ENCODE data around the gene FN3K.
A peak's percentile ranks its signal among the peaks of the same experiment; 100 is the strongest.

The FN3K gene

DNA sequence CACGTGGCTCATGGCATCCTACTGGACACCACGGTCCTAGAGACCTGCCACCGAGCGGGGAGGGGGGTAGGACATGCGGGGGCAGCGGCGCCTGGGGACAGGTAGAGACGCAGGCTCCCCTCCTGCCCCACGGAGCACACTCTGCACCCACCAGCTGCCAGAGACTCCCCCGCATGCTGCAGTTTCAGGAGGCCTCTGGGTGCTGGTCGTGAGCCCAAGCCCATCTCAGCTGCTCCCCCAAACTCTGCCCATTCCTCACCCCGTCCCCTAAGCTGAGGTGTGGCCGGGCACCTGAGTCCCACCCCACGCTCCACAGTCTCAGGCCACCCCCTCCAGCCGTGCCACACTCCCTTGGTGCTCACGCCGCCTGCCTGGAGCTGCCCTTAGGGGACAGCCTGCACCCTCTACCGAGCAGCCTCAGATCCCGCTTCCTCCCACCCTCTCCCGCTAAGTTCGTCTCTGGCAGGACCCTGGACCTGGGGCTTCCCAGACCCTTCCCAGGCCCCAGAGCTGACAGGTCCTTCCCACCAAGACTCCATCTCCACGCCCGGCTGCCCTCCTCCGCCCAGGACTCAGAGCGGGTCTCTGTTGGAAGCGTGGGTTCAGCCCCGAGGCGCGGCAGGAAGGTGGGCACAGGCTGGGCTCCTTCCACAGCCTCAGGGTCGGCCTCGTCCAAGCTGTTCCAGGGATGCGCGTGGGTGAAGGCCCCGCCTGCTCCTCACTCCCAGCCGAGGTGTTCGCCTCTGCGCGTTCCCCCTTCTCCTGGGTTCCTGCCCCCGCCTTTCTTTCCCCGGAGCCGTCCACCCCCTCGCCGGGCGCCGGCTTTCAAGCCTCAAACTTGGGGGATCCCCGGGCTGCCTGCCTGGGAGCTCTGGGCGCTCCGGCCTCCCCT is 38.3 kb upstream of the FN3K start:
- peak; percentile 56 for DNase-seq (ENCODE audit: extremely low spot score)
- TF ChIP-seq, protein P1, sequence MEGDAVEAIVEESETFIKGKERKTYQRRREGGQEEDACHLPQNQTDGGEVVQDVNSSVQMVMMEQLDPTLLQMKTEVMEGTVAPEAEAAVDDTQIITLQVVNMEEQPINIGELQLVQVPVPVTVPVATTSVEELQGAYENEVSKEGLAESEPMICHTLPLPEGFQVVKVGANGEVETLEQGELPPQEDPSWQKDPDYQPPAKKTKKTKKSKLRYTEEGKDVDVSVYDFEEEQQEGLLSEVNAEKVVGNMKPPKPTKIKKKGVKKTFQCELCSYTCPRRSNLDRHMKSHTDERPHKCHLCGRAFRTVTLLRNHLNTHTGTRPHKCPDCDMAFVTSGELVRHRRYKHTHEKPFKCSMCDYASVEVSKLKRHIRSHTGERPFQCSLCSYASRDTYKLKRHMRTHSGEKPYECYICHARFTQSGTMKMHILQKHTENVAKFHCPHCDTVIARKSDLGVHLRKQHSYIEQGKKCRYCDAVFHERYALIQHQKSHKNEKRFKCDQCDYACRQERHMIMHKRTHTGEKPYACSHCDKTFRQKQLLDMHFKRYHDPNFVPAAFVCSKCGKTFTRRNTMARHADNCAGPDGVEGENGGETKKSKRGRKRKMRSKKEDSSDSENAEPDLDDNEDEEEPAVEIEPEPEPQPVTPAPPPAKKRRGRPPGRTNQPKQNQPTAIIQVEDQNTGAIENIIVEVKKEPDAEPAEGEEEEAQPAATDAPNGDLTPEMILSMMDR (IDR thresholded peaks at IDR 0.05; ENCODE audit: control extremely low read depth, extremely low read depth, low read depth, missing control alignments), result no peak
- ChIA-PET POLR2A (interaction anchor here (1.6 kb wide), 1 partner anchor 18 kb away, joined by 7 read pairs; no protein-coding TSS in a partner anchor), CTCF (interaction anchor here (0.9 to 2.1 kb wide), 2 partner anchors 15 to 32 kb away, joined by 3 to 4 read pairs; no protein-coding TSS in a partner anchor)

DNA sequence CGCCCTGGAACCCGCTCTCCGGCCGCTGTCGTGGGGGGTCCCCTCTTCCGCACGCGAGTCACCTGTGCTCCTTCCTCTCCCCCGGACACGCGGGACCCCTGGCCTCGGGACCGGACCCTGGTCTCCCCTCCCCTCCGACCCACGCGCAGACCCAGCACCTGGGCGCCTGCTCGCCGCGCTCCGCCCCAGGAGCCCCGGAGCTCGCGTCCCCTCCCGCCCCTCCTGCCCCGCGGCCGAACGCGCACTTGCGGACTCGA is 37.7 kb upstream of the FN3K start:
- CTCF ChIA-PET, result interaction anchor here (0.9 to 2.1 kb wide), 2 partner anchors 14 to 31 kb away, joined by 3 to 4 read pairs; no protein-coding TSS in a partner anchor
- TF ChIP-seq, protein P1 (IDR thresholded peaks at IDR 0.05; ENCODE audit: control extremely low read depth, extremely low read depth, low read depth, missing control alignments), result no peak
- POLR2A ChIA-PET, result interaction anchor here (1.6 kb wide), 1 partner anchor 18 kb away, joined by 7 read pairs; no protein-coding TSS in a partner anchor
- DNase-seq (ENCODE audit: extremely low spot score), result no peak

DNA sequence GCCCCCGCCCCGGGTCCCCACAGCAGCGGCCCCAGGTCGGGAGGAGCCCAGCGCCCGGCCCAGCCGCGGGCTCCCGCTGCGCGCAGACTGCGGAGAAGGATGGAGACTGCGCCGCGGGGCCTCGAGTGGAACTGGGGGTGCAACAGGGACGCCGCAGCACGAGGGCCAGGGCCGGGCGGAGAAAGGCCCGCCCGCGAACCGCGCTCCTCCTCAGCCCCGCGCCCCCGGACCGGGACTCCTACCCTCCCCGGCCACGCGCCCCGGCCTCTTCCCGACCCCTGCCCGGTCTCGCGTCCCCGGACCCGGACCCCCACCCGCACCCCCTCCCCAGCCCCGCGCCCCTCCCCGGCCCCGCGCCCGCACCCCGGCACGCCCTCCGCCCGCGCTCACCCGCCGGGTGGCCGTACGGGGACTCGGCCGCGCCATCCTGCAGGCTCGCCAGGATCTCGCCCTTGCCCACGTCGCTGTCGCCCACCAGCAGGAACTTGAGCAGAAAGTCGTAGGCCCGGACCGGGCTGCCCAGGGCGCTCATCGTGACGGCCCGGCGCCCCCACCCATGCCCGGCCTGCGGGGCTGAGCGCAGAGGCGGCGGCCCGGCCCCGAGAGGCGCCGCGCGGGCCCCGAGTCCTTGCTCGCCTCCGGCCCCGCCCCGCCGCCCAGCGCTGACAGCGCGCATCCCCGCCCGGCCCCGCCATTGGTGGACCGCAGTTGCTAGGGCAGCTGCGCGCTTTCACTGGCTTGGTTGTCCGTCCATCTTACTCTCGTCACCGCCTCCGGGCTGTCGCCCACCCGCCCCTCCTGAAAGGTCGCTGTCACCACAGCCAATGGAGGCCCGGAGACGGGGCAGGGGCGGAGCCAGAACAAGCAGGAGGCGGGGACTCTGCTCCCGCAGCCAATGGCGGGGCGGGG is 37.1 kb upstream of the FN3K start, which contains the start of gene RAB40B:
Gene RAB40B (minus strand): TSS at position 634 of the 909 bp plus-strand sequence. CDS start 102 bp downstream, at position 532.
- peak; percentile 99 for DNase-seq (ENCODE audit: extremely low spot score)
- TF ChIP-seq, protein P1 (IDR thresholded peaks at IDR 0.05; ENCODE audit: control extremely low read depth, extremely low read depth, low read depth, missing control alignments), result no peak
- ChIA-PET CTCF (interaction anchor here (1.0 to 2.1 kb wide), 2 partner anchors 9 to 31 kb away, joined by 3 to 4 read pairs; no protein-coding TSS in a partner anchor), POLR2A (interaction anchor here (1.6 kb wide), 1 partner anchor 19 kb away, joined by 7 read pairs; no protein-coding TSS in a partner anchor)

DNA sequence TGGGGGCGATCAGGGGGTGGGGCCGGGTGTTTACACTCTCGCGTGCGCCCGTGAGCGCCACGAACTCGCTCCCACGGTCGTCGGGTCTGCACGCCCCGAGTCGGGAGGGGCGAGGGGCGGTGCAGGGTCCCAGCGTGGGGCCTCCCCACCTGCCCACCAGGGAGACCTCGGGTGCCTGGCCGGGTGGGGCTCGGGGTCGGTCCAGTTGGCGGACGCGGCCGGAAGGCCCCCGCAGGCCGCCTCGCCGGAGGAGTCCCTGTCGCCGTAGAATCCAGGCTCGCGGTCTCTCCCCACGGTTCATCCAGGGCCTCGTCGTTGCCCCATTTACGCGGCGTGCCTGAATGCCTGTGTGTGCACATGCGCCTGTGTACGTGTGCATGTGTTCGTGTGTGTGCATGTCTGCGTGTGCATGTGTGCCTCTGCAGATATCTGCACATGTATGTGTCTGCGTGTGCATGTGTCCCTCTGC is 36.4 kb upstream of the FN3K start:
- ChIA-PET POLR2A (interaction anchor here (1.6 kb wide), 1 partner anchor 20 kb away, joined by 7 read pairs; no protein-coding TSS in a partner anchor), CTCF (interaction anchor here (1.0 to 2.1 kb wide), 2 partner anchors 10 to 30 kb away, joined by 3 to 4 read pairs; no protein-coding TSS in a partner anchor)
- DNase-seq (ENCODE audit: extremely low spot score), result no peak
- TF ChIP-seq, protein P1 (IDR thresholded peaks at IDR 0.05; ENCODE audit: control extremely low read depth, extremely low read depth, low read depth, missing control alignments), result no peak

DNA sequence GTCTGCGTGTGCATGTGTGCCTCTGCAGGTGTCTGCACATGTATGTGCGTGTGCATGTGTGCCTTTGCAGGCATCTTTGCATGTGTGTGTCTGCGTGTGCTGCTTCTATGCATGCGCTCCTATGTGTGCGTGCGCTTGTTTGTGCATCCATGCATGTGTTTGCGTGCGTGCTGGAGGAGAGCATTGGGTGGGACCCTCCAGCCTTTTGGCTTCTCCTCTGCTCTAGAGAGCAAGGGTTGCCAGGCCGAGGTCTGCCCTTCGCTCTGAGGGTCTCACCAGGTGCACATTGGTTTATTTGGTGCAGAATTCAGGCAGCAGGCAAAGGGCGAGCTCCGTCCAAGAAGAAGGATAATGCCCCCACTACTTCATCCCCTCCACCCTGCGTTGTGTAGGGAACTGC is 35.9 kb upstream of the FN3K start:
- ChIA-PET POLR2A (no interaction called here), CTCF (no interaction called here)
- DNase-seq (ENCODE audit: extremely low spot score), result no peak
- TF ChIP-seq, protein P1 (IDR thresholded peaks at IDR 0.05; ENCODE audit: control extremely low read depth, extremely low read depth, low read depth, missing control alignments), result no peak
